Epithelial cell of proximal tubule (primary cell): ENCODE measurements around the gene CAMTA1. TPM values are rescaled to one million over a fixed set of nuclear protein-coding genes. Genes with fewer than 3 reads are reported as not detected.
A peak's percentile ranks its signal among the peaks of the same experiment; 100 is the strongest.

Experiments used
- DNase-seq: peaks from one replicate; pipeline ENCODE4 v3.0.0-alpha.2; 2011; ENCODE audit warnings: low read depth
- H3K4me3 ChIP-seq: 2 replicates; pipeline ENCODE4 v1.5.1; 2011; ENCODE audit warnings: low read depth, mild to moderate bottlenecking, low read length
- total RNA-seq: library from RNA; depleted of rRNA; stranded (reverse); fragments of >200 nt; gene quantifications from 2 replicates; pipeline ENCODE4 v1.2.3, GENCODE V29; 2015
- TF ChIP-seq, protein P1 (sequence below): conservative IDR thresholded peaks from 2 replicates; pipeline ENCODE4 v1.5.1; 2012; ENCODE audit warnings: low read depth, mild to moderate bottlenecking, low read length

CAMTA1 gene
- total RNA-seq, 1 donor from 2014 or later, result 79.2 TPM

- TF ChIP-seq, protein P1, sequence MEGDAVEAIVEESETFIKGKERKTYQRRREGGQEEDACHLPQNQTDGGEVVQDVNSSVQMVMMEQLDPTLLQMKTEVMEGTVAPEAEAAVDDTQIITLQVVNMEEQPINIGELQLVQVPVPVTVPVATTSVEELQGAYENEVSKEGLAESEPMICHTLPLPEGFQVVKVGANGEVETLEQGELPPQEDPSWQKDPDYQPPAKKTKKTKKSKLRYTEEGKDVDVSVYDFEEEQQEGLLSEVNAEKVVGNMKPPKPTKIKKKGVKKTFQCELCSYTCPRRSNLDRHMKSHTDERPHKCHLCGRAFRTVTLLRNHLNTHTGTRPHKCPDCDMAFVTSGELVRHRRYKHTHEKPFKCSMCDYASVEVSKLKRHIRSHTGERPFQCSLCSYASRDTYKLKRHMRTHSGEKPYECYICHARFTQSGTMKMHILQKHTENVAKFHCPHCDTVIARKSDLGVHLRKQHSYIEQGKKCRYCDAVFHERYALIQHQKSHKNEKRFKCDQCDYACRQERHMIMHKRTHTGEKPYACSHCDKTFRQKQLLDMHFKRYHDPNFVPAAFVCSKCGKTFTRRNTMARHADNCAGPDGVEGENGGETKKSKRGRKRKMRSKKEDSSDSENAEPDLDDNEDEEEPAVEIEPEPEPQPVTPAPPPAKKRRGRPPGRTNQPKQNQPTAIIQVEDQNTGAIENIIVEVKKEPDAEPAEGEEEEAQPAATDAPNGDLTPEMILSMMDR, result no peak
- no peak for DNase-seq
- no peak overlapping the region for H3K4me3 ChIP-seq
Measured at GRCh38 chr1:7732331-7732730, 947.1 kb downstream of the CAMTA1 start.

- H3K4me3 ChIP-seq, result no peak overlapping the region
- TF ChIP-seq, protein P1, result no peak
- no peak for DNase-seq
Measured at GRCh38 chr1:7733276-7733675, 948.0 kb downstream of the CAMTA1 start.

GRCh38 chr1:7738044-7738443, 952.8 kb downstream of the CAMTA1 start:
- DNase-seq, result no peak
- TF ChIP-seq, protein P1, result no peak
- no peak overlapping the region for H3K4me3 ChIP-seq

DNA sequence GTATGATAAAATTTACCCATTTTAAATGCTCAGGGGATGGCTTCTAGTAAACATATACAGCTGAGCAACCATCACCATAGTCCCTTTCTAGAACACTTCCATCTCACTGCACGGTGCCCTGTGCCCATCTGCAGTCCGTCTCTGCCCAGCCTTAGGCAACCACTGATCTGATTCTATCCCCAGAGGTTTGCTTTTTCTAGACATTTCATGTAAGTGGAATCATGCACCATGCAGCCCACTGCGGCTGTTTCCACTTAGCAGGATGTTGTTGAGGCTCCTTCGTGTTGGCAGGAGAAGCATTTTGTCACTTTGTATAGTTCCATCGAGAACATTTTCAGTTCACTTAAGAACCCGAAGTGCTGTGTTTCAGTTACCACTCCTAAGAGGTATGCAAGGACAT, 958.1 kb downstream of the CAMTA1 start:
- DNase-seq, result no peak
- no peak overlapping the region for H3K4me3 ChIP-seq
- TF ChIP-seq, protein P1, result no peak

- H3K4me3 ChIP-seq, result no peak overlapping the region
- TF ChIP-seq, protein P1, result no peak
- DNase-seq, result no peak
Measured at GRCh38 chr1:7744882-7745281, 959.6 kb downstream of the CAMTA1 start.

DNA sequence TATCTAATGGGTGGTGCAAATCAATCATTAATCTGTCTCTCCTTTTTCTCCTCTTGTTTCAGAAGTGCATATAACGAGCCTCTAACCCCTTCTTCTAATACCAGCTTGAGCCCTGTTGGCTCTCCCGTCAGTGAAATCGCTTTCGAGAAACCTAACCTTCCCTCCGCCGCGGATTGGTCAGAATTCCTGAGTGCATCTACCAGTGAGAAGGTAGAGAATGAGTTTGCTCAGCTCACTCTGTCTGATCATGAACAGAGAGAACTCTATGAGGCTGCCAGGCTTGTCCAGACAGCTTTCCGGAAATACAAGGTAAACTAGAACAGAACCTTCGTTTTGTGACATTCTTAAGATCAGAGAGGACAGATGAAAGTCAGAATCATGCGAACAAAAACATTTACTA, 960.5 kb downstream of the CAMTA1 start:
- H3K4me3 ChIP-seq, result peak overlapping the region; percentile 5
- DNase-seq, result peak; percentile 54
- TF ChIP-seq, protein P1, result no peak

DNA sequence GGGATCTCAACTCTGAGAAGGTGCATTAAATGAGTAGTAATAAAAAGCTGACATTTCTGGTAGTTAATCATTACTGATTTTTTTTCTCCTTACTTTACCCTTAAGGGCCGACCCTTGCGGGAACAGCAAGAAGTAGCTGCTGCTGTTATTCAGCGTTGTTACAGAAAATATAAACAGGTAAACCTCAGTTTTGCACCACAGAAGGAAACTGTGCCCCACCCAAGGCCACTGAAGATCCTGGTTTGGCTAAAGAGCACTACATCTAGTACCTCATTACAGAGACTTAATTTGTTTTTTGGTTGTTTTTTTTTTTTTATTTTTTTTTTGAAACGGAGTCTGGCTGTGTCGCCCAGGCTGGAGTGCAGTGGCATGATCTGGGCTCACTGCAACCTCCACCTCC, 962.4 kb downstream of the CAMTA1 start:
- no peak overlapping the region for H3K4me3 ChIP-seq
- TF ChIP-seq, protein P1, result no peak
- DNase-seq, result no peak
